LoVo (cell line): ENCODE data around the gene ETAA1.

Experiments used
- DNase-seq: peaks from one replicate; pipeline ENCODE4 v3.0.0-alpha.2; 2016; ENCODE audit warnings: low spot score

ETAA1 gene

GRCh38 chr2:67397143-67397986 lies at the start of gene ETAA1:
TSS of gene ETAA1 (plus strand) at chr2:67397333. CDS start at chr2:67397449, 116 bp downstream.
- DNase-seq, result peak; percentile 89

GRCh38 chr2:67366832-67367412 lies 30.2 kb upstream of the ETAA1 start:
- DNase-seq, result no peak

- DNase-seq, result no peak
Observed at GRCh38 chr2:67374481-67374880, 22.7 kb upstream of the ETAA1 start.

DNA sequence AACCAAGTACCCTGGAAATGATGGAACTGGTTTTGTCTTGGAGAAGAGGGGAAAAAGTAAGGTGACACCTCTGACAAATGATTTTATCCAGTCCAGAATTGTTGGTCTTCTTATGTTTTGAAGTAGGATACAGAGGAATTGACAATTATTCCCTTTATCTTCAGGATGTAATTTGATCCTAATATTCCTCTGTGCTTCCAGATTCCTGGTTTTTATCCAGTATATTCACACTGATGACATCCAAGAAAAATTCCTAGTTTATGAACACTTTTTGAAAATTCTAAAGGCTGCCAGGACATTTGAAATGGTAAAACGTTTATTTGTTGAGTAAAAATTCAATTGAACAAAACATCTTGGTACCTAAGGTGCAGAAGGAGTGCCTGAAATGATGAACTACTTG lies 22.2 kb upstream of the ETAA1 start:
- no peak for DNase-seq

- DNase-seq, result no peak
Observed at GRCh38 chr2:67378555-67378954, 18.6 kb upstream of the ETAA1 start.

DNA sequence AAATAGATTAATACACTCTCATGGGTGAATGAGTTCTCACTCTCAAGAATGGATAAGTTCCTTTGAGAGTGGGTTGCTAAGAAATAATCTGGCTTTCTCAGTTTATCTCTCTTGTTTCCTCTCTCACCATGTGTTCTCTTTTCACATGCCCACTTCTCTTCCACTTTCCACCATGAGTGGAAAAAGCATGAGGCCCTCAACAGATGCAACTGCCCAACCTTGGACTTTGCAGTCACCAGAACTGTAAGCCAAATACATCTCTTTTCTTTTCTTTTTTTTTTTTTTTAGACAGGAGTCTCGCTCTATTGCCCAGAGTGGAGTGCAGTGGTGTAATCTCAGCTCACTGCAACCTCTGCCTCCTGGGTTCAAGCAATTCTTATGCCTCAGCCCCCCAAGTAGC lies 18.1 kb upstream of the ETAA1 start:
- no peak for DNase-seq

- no peak for DNase-seq
Observed at GRCh38 chr2:67384123-67384822, 12.9 kb upstream of the ETAA1 start.

GRCh38 chr2:67388680-67389079 lies 8.5 kb upstream of the ETAA1 start:
- no peak for DNase-seq

GRCh38 chr2:67389286-67389685 lies 7.8 kb upstream of the ETAA1 start:
- no peak for DNase-seq

DNA sequence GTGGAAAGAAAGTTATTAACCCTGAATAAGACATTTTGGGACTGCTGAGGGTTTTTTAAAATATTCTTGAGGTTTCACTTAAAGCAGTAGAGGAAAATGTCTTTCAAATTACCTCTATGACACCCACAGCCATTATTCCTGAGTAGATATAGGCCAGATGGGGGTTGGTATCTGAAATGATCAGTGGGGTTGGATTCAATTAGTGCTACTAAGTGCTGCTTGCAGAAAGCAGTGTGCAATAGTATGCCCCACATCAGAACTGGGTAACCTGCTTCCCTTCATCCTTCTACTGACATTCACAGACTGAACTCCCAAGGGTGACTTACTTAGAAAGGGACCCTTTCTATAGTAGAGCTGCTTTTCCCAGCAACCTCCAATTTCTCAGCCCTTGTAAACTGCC lies 7.3 kb upstream of the ETAA1 start:
- no peak for DNase-seq

DNA sequence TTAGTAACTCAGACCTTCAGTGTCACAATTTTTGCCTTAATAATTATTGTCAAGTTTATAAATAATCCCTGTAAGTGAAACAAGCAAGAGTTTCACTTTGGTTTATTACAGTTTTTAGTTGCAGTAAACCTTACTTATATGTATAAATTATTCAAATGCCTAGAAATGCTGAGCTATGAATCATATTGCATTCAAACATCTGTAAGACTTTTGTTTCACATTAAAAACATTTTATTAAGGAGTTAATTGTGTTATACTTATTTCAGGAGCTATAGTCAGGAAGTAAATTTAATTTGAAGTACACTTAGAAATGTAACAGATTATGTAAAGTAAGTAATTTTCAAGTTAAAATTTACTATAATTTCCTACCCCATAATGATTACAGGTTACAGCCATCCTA lies 3.9 kb upstream of the ETAA1 start:
- DNase-seq, result no peak

GRCh38 chr2:67394734-67395133 lies 2.4 kb upstream of the ETAA1 start:
- DNase-seq, result no peak

- DNase-seq, result peak; percentile 7
Observed at GRCh38 chr2:67399144-67399543, 2.0 kb downstream of the ETAA1 start.

- peak; percentile 6 for DNase-seq
Observed at GRCh38 chr2:67399831-67400489, 2.8 kb downstream of the ETAA1 start.

GRCh38 chr2:67400560-67401485 lies 3.7 kb downstream of the ETAA1 start:
- no peak for DNase-seq

- DNase-seq, result no peak
Observed at GRCh38 chr2:67408346-67408745, 11.2 kb downstream of the ETAA1 start.

- no peak for DNase-seq
Observed at GRCh38 chr2:67412424-67412823, 15.3 kb downstream of the ETAA1 start.

GRCh38 chr2:67414867-67415266 lies 17.7 kb downstream of the ETAA1 start:
- DNase-seq, result no peak

DNA sequence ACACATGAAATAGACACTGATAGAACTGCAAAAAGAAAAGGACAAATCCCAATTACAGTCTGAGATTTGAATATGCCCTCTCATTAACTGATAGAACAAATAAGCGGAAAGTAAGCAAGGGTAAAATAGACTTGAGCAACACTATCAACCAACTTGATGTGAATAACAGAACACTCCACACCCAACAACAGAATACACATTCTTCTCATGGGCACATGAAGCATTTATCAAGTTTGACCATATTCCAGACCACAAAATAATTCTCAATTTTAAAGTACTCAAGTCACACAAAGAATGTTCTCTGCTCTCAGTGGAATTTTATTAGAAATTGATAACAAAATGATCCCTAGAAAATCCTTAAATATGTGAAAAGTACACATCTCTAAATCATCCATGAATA lies 19.0 kb downstream of the ETAA1 start:
- DNase-seq, result no peak

DNA sequence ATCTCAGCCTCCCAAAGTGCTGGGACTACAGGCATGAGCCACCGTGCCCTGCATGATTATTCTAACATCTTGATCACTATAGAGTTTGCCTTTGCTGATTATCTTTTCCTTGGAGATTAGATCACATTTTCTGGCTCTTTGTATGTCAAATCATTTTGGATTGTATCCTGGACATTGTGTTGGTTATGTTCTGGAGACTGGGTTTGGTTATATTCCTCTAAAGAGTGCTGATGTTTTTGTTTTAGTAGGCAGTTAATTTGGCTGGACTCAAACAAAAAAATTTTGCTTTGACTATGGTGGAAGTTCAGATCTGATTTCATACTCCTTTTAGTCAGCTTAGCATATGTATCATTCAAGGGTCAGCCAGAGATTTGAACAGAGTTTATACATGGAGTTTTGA lies 26.4 kb downstream of the ETAA1 start:
- no peak for DNase-seq

- no peak for DNase-seq
Observed at GRCh38 chr2:67436221-67436620, 39.1 kb downstream of the ETAA1 start.
